Karpas-422 (cell line): ENCODE data around the gene MXD4. TPM values are rescaled to one million over a fixed set of nuclear protein-coding genes. Genes with fewer than 3 reads are reported as not detected.
"Not testable (repeated sequence)": the region's sequence is repeated elsewhere in the genome, so short reads cannot be mapped to it uniquely, and the experiment has no call there.

Experiments
- DNase-seq: peaks from one replicate; pipeline ENCODE4 v3.0.0-alpha.2; 2015
- H2AFZ ChIP-seq: fragments of 200-600 bp; sonication (generic); 2 replicates; pipeline ENCODE4 v1.6.1; 2014; ENCODE audit warnings: antibody characterized with exemption, low read length, mixed read lengths
- H3K27ac ChIP-seq: fragments of 200-600 bp; sonication (generic); 2 replicates; pipeline ENCODE4 v1.5.1; 2014; ENCODE audit warnings: mild to moderate bottlenecking, low read length, moderate library complexity
- H3K27me3 ChIP-seq: fragments of 200-600 bp; sonication (generic); 2 replicates; pipeline ENCODE4 v1.6.1; 2014; ENCODE audit warnings: low read length, mixed read lengths
- H3K36me3 ChIP-seq: fragments of 200-600 bp; sonication (generic); 2 replicates; pipeline ENCODE4 v1.6.1; 2014; ENCODE audit warnings: low read length, mixed read lengths; ENCODE audit not compliant: insufficient read depth
- H3K4me1 ChIP-seq: fragments of 200-600 bp; sonication (generic); 2 replicates; pipeline ENCODE4 v1.6.1; 2014; ENCODE audit warnings: mild to moderate bottlenecking, low read length, mixed read lengths
- H3K4me2 ChIP-seq: fragments of 200-600 bp; sonication (generic); 2 replicates; pipeline ENCODE4 v1.6.1; 2014; ENCODE audit warnings: low read length, low read depth, mild to moderate bottlenecking; ENCODE audit not compliant: poor library complexity, severe bottlenecking
- H3K4me3 ChIP-seq: fragments of 200-600 bp; sonication (generic); 2 replicates; pipeline ENCODE4 v1.5.1; 2014; ENCODE audit warnings: mild to moderate bottlenecking, antibody characterized with exemption, low read length, mixed read lengths
- H3K79me2 ChIP-seq: fragments of 200-600 bp; sonication (generic); 2 replicates; pipeline ENCODE4 v1.6.1; 2014; ENCODE audit warnings: mild to moderate bottlenecking, low read length, mixed read lengths
- H3K9ac ChIP-seq: fragments of 200-600 bp; sonication (generic); 2 replicates; pipeline ENCODE4 v1.6.0; 2014; ENCODE audit warnings: low read length
- H3K9me2 ChIP-seq: fragments of 200-600 bp; sonication (generic), shearing (Covaris generic); replicated peaks from 2 replicates; pipeline ENCODE4 v1.6.0; 2014; ENCODE audit warnings: mild to moderate bottlenecking, low read length, moderate library complexity; ENCODE audit not compliant: insufficient read depth
- H3K9me3 ChIP-seq: fragments of 300-700, 200-600 bp; sonication (generic); 2 replicates; pipeline ENCODE4 v1.6.1; 2014; ENCODE audit warnings: low read length, mixed read lengths
- H4K20me1 ChIP-seq: fragments of 200-600 bp; sonication (generic); 2 replicates; pipeline ENCODE4 v1.6.1; 2014; ENCODE audit warnings: mild to moderate bottlenecking, antibody characterized with exemption, low read length, low read depth; ENCODE audit not compliant: insufficient read depth
- total RNA-seq: library from RNA; depleted of rRNA; stranded (reverse); fragments of >200 nt; shearing (Covaris generic); gene quantifications from 2 replicates; pipeline ENCODE4 v1.2.3, GENCODE V29; 2014; ENCODE audit warnings: low replicate concordance

The MXD4 gene
- total RNA-seq, 1 experiment from 2014 or later, result 33.2 TPM

DNA sequence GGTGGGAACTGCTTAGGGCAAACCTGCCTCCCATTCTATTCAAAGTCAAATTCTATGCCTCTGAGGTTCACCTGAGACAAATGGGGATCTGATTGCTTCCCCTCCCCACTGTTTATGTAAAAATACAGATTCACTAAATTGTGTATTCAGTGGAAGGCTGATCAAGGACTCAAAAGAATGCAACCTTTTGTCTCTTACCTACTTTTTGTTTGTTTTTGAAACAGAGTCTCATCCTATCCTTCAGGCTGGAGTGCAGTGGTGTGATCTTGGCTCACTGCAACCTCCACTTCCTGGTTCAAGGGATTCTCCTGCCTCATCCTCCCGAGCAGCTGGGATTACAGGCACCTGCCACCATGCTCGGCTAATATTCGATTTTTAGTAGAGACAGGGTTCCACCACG is 40.5 kb downstream of the MXD4 start:
- not testable (repeated sequence) for H3K4me1 ChIP-seq, H2AFZ ChIP-seq, H3K4me2 ChIP-seq, H3K27ac ChIP-seq, H4K20me1 ChIP-seq, H3K9me3 ChIP-seq, DNase-seq, H3K79me2 ChIP-seq, H3K36me3 ChIP-seq, H3K4me3 ChIP-seq, H3K27me3 ChIP-seq, H3K9ac ChIP-seq, H3K9me2 ChIP-seq

DNA sequence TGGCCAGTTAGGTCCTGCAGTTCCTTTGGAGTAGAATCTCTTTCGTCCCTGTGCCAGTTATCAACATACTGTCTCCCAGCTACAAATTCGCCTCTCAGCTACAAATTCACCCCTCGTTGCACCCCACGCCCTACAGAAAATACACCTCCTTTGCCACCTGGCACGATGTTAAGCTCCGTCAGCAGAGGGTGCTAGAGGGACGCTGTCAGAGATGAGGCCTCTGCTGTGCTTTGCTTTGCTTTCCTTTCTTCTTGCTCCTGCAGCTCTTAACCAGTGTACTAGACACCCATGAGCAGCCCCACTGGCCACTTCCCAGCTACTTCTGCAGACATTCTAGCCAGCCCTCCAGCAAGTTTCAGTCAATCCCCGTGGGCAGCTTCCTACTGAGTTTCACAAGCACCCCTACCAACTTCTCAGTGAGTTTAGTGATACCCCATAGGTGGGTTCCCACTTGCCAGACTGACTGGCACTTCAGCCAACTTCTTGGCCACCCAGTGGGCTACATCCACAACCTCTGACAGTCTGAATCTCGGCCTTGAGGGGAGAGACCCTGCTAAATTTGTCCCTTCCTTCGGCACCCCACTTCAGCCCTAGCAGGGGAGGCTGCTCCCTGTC is 41.8 kb downstream of the MXD4 start:
- no peaks in the 10 kb centered on the region for H3K27me3 ChIP-seq
- no peaks in the 10 kb centered on the region for H3K9me2 ChIP-seq
- no peak overlapping the region for H3K27ac ChIP-seq
- no peaks in the 10 kb centered on the region for H3K36me3 ChIP-seq
- H3K9ac ChIP-seq, result no peak overlapping the region
- no peak overlapping the region for H3K4me2 ChIP-seq
- peaks cover 5% of the 10 kb centered on the region; the same call in 1 of the 2 replicates for H3K4me1 ChIP-seq
- H2AFZ ChIP-seq, result no peak overlapping the region
- DNase-seq, result peak; percentile 93
- no peak overlapping the region for H3K4me3 ChIP-seq
- no peaks in the 10 kb centered on the region for H4K20me1 ChIP-seq
- H3K9me3 ChIP-seq, result no peaks in the 10 kb centered on the region
- H3K79me2 ChIP-seq, result no peaks in the 10 kb centered on the region

DNA sequence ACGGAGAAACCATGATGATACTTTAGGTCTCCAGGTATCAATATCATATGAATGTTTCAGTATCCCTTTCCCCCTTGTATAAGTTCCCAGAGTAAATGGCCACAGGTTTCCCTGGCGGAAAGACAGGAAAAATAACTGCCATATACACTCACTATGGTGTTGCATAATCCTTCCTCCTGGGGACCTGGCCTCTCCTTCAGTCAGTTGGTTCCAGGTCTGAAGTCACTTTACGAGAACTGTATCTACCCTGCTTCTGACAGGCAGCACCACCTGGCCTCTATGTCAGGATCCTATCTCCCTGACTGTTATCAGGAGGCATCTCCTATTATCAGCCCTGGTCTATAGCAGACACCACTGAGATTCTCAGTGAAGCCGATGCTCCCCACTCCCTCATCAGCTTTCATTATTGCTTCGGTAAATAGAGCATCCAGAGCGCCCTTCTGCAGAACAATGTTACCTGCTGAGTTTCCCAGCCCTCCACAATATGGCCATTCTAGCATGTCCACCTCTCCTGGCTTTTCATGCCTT is 42.6 kb downstream of the MXD4 start:
- Histone ChIP-seq H3K4me3 (no peak overlapping the region), H3K27me3 (no peaks in the 10 kb centered on the region), H3K9ac (no peak overlapping the region), H3K9me3 (no peaks in the 10 kb centered on the region), H4K20me1 (no peaks in the 10 kb centered on the region), H3K9me2 (no peaks in the 10 kb centered on the region), H3K4me1 (peaks cover 5% of the 10 kb centered on the region; the same call in 1 of the 2 replicates), H3K36me3 (no peaks in the 10 kb centered on the region), H2AFZ (no peak overlapping the region), H3K27ac (no peak overlapping the region), H3K79me2 (no peaks in the 10 kb centered on the region), H3K4me2 (no peak overlapping the region)
- no peak for DNase-seq

DNA sequence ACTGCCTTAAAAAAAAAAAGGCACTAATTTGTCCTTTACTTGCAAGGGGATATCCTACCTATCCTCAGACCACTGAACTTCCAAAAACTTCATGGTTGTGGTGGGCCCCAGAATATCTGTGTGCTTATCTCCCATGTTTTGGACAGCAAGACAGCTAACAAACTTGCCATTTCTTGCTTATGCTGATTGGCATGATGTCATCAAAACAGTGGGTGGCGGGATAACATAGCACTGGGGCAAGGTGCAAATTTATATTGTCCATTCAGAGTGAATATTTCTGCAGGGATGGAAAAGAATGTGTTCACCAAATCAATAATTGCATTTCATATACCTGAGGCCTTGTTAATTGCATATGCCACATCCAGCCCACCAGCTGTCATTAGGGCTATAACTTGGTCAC is 43.5 kb downstream of the MXD4 start:
- no peaks in the 10 kb centered on the region for H3K27me3 ChIP-seq
- no peaks in the 10 kb centered on the region for H3K9me2 ChIP-seq
- no peaks in the 10 kb centered on the region for H3K9me3 ChIP-seq
- no peaks in the 10 kb centered on the region for H3K79me2 ChIP-seq
- H3K27ac ChIP-seq, result no peak overlapping the region
- H3K36me3 ChIP-seq, result no peaks in the 10 kb centered on the region
- no peak overlapping the region for H3K9ac ChIP-seq
- H3K4me1 ChIP-seq, result peaks cover 5% of the 10 kb centered on the region; the same call in 1 of the 2 replicates
- H3K4me3 ChIP-seq, result no peak overlapping the region
- H3K4me2 ChIP-seq, result no peak overlapping the region
- H2AFZ ChIP-seq, result no peak overlapping the region
- no peak for DNase-seq
- no peaks in the 10 kb centered on the region for H4K20me1 ChIP-seq

DNA sequence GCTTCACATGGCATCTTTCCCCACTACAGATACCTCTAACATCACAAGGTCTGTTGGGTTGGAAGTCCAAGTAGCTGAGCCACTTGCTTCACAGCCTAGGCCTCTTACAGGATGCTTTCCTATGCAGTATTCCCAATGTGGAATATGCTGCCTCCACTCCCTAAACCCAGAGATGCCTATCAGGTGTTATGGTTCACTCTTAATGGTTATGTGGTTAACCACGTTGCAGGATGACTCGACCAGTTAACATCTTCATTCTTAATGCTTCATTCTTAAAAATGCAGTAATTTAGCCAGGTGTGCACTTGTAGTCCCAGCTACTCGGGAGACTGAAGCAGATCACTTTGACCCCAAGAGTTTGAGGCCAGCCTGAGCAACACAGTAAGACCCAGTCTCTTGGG is 44.2 kb downstream of the MXD4 start:
- Histone ChIP-seq H3K9me3 (no peaks in the 10 kb centered on the region), H3K4me2 (no peak overlapping the region), H3K27me3 (no peaks in the 10 kb centered on the region), H2AFZ (no peak overlapping the region), H3K4me3 (no peak overlapping the region), H3K4me1 (peaks cover 5% of the 10 kb centered on the region; the same call in 1 of the 2 replicates), H3K9ac (no peak overlapping the region), H4K20me1 (no peaks in the 10 kb centered on the region), H3K36me3 (no peaks in the 10 kb centered on the region), H3K79me2 (no peaks in the 10 kb centered on the region), H3K9me2 (no peaks in the 10 kb centered on the region), H3K27ac (no peak overlapping the region)
- DNase-seq, result no peak

DNA sequence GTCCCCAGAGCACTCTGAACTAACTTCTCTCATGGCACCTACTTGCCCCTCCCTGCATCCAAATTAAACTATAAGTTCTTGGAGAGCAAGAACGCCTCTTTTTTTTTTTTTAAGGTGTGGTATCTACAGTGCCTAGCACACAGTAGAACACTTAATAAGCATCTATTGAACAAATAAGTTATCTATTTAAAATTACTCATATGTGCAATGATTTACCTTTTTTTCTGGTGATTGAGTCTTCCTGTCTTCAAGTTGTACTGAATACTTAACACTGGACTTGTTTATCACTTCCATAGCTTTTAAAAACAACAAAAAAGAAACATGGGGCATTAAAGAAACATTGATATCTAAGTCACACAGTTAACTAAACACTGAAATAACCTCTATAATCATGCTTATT is 49.1 kb downstream of the MXD4 start:
- no peak overlapping the region for H2AFZ ChIP-seq
- no peaks in the 10 kb centered on the region for H3K4me1 ChIP-seq
- H3K79me2 ChIP-seq, result no peaks in the 10 kb centered on the region
- no peaks in the 10 kb centered on the region for H3K9me2 ChIP-seq
- H3K27ac ChIP-seq, result no peak overlapping the region
- no peaks in the 10 kb centered on the region for H4K20me1 ChIP-seq
- no peaks in the 10 kb centered on the region for H3K27me3 ChIP-seq
- H3K9ac ChIP-seq, result no peak overlapping the region
- no peak overlapping the region for H3K4me2 ChIP-seq
- H3K36me3 ChIP-seq, result no peaks in the 10 kb centered on the region
- no peak for DNase-seq
- no peaks in the 10 kb centered on the region for H3K9me3 ChIP-seq
- H3K4me3 ChIP-seq, result no peak overlapping the region

DNA sequence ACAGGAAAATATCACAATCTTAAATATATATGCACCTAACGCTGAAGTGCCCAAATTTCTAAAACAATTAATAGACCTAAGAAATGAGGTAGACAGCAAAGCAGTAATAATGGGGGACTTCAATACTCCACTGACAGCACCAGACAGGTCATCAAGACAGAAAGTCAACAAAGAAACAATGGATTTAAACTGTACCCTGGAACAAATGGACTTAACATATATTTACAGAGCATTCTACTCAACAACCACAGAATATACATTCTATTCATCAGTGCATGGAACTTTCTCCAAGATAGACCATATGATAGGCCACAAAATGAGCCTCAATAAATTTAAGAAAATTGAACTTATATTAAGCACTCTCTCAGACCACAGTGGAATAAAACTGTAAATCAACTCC is 59.1 kb downstream of the MXD4 start:
- H3K9me3 ChIP-seq, H3K9me2 ChIP-seq, H3K4me1 ChIP-seq, H3K9ac ChIP-seq, H3K36me3 ChIP-seq, H3K4me3 ChIP-seq, H4K20me1 ChIP-seq, H3K79me2 ChIP-seq, H3K27me3 ChIP-seq, H3K27ac ChIP-seq, H2AFZ ChIP-seq, H3K4me2 ChIP-seq: not testable (repeated sequence)
- DNase-seq, result peak; percentile 10
